ENCODE data around the gene MAGI1.
"Not testable (repeated sequence)": the region's sequence is repeated elsewhere in the genome, so short reads cannot be mapped to it uniquely, and the experiment has no call there.

MAGI1 gene

DNA sequence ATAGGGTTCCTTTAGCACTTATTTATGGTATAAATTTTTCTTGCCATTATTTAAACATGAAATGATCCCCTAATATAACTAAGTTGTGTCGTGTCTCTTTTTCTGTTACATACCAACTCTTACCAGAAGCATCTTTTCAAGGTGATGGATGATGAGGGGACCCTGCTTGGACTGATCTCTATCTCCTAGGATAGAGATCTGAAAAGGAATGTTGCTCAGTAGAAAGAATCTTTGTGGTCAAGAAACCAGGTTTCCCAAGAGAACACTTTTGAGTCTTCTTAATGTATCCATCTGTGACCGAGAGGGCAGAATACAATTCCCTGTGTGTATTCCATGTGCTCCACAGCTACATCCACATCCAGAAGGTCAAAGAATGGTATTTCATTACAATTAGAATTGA lies 409.7 kb downstream of the MAGI1 start:
- no peak for DNase-seq (ENCODE audit: low read depth in 3 of 3)

DNA sequence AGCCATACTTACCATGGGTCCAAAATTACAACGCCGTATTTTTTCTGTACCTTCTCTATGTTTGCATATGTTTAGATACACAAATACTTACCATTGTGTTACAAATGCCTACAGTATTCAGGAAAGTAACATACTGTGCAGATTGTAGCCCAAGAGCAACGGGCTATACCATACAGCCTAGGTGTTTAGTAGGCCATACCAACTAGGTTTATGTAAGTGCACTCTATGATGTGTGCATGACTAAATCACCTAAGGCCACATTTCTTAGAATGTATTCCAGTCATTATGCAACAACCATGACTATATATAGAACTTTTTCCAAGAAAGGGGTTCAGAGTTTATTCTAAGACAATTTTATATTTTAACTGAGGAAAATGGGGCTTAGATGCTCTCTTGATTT lies 411.7 kb downstream of the MAGI1 start:
- no peak for DNase-seq (ENCODE audit: low read depth in 3 of 3)

DNA sequence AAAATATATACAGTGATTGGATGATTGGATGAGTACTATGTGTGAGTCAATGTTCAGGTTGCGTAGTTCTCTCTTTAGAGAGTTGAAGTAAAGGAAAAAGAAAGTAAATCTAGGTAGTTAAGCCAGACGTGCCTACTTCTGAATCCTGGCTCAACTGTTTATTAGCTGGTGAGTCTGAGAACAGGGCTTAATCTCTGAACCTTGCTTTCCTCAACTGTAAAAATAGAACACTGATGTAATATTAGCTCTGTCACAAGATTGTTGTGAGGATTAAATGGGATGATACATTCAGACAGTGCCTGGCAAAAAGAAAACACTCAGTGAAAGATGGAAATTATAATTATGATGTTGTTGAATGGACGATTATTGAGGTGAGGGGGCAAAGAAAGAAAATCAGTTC lies 413.4 kb downstream of the MAGI1 start:
- DNase-seq (ENCODE audit: low read depth in 3 of 3): no peak

DNA sequence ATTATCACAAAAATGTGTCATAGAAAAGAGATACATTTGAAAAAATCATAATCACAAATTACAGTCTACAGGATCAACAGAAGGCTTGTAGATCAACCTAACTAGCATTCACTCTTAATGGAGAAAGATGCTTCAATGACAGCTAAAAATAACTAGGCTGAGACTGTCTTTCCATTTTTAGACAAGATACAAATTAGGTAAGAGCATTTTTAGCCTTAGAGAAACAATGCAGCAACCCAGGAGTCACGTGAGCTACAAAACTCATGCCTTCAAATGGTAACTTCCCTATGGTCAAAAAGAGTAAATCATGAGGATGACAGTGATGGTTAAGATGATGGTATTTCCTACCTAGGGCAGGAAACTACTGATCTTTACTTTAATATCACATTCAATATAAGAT lies 415.4 kb downstream of the MAGI1 start:
- no peak for DNase-seq (ENCODE audit: low read depth in 3 of 3)

DNA sequence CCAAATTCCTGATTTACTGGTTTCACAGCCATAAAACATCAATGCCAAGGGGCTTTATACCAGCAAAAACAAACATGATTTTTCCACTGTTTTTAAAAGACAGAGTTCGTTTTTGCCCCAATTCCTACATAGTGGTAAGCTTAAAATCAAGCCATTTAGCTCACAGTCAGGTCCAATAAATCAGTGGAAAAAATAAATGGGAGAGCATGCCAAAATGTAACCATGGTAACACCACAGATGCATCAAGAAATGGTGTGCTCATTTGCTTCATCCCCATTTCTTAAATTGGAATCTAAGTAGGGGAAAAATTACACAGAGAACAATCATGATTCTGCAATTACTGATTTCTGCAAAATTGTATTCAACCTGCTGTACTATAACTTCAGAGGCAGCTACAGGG lies 418.8 kb downstream of the MAGI1 start:
- DNase-seq (ENCODE audit: low read depth in 3 of 3): no peak

DNA sequence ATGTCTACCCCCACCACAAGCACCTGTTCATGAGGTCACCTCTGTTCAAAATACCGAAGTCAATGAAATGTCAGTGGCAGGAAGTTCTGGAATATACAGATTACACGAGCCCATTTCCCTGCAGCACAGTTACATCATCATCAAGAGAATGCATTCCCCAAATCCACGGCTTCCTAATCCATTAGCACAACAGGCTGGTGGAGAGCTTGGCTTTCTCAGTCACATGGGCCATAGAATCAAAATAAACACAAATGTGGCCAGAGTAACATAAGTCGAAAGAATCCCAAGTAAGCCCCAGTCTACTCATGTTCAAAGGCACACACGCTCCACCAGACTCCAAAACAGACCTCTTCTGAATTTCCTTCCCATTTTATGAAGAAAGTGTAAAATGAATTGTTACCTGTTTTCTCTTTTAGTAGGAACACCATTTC lies 419.3 kb downstream of the MAGI1 start:
- no peak for DNase-seq (ENCODE audit: low read depth in 3 of 3)

DNA sequence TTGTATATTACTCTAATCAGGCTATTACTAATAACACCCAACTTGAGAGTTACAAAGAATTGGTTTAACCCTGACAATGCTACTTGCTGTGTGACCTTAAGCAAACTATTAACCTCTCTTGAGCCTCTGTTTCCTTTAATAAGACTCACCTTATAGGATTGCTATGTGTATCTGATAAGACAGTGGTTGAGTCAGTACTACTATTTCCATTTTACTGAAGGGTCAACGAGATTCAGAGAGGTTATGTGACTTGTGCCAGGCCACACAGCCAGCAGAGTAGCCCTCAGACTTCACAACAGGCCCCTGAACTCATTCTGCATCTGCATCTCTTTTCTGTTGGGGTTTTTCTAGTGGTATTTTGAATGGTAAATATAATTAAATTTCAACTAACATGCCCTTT lies 420.1 kb downstream of the MAGI1 start:
- DNase-seq (ENCODE audit: low read depth in 3 of 3): no peak

DNA sequence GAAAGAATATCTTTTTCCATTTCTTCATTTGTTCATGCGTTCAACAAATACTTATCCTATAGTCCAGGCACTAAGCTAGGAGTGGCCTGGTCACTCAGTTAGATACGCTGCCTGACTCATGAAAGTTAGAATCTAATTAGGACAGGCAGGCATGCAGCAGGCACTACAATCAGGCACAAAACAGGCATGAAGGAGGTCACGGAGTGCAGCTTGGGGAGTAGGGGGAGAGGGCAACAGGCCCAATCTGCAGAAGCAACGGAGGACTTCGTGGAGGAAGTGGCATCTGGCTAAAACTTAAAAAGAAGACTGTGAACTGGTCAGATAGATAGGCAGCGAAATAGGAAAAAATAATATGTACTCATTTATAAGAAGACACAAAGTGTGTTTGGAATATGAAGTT lies 420.9 kb downstream of the MAGI1 start:
- DNase-seq (ENCODE audit: low read depth in 3 of 3): no peak

DNA sequence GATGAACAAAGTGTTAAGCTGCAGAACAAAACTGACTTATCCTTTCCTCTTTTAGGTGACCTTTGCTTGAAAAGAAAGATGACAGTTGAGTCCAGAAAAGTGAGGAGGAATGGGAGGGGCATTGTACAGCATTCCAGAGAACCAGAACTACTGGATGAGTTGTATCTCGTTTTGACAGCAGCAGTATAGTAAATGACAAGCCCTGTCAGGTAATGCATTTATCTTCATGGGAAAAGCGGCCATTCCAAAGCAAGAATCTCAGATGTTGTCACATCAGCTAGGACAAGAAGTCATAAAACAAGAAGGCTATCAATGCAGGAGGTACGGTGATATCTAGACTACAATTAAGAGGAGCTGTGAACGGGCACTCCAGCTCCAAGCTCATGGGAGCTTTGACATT lies 421.5 kb downstream of the MAGI1 start:
- no peak for DNase-seq (ENCODE audit: low read depth in 3 of 3)

DNA sequence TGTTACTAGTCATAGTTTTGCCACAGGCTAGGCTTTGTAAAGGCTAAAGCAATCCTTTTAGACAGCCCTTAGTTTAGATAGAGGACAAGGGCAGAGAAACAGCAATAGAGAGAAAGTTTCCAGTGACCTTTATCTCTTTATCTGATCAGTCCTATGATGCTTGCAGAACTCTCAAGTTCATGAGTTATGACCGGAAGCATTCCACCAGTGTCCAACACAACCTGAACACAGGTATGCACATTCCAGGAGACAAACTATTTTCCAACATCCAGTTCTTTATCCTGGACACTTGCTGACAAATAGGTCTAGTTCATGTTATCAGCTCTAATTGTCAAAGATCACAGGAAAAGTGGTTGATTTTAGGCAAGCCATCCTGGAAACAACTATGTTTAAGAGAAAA lies 422.2 kb downstream of the MAGI1 start:
- DNase-seq (ENCODE audit: low read depth in 3 of 3): no peak

DNA sequence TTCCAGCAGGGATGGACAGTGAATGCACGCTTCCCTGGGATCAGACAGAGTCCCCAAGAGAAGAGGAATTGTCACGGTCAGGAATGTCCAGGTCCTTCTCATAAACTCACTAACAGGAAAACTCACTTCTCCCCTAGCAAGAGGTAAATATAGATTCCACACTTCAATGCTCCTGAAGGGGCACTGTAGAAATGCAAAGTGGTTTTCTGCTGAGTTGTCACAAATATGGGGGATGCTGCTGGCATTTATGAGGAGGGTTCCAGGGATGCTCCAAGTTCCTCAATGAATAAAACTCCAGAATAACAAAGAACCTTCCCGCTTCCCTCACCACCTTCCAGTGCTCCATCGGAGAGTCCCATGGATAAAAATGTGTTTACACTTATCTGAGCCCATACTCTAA lies 423.4 kb downstream of the MAGI1 start:
- no peak for DNase-seq (ENCODE audit: low read depth in 3 of 3)

DNA sequence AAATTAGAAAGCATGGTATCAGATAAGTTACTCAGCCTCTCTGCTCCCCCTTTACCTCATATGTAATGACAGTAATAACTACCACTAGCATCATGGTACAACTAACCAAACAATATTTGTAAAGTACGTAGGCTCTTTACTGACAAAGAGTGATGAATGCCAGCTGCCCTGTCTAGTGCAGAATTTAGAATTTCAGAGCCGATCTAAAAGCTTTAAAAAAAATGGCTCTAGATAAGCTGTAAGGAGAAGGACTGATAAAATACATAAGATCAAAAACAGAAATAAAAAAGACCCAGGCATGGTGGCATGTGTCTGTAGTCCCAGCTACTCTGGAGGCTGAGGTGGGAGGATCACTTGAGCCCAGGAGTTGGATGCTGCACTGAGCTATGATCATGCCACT lies 424.1 kb downstream of the MAGI1 start:
- no peak for DNase-seq (ENCODE audit: low read depth in 3 of 3)

DNA sequence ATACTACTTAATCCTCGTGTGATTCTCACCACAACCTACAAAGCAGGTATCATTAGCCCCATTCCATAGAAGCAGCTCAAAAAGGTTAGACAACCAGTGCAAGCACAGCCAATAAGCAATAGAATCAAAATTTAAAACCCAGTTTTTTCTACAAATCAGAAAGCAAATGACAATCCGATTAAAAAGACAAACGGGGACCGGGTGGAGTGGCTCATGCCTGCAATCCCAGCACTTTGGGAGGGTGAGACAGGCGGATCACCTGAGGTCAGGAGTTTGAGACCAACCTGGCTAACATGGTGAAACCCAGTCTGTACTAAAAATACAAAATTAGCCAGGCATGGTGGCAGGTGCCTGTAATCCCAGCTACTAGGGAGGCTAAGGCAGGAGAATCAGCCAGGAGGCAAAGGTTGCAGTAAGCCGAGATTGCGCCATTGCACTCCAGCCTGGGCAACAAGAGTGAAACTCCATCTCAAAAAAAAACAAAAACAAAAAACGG lies 430.7 kb downstream of the MAGI1 start:
- not testable (repeated sequence) for DNase-seq (ENCODE audit: low read depth in 3 of 3)

DNA sequence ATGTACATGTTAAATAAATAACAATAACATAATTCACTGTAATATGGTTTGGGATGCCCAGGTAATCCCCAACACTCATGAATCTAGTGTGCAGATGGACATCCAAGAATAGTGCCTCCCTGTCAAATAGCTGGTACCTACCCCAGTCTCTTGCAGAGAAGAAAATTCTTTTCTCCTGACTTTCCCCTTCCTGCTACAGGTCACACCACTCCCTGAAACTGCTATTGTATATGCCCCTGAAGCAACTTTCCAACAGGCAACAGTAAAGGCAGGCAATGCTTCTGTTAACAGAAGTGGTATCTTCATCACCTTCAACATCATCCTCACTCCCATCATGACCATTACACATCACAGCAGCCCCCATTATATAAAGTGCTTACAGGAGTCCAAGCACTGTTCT lies 431.6 kb downstream of the MAGI1 start:
- no peak for DNase-seq (ENCODE audit: low read depth in 3 of 3)

DNA sequence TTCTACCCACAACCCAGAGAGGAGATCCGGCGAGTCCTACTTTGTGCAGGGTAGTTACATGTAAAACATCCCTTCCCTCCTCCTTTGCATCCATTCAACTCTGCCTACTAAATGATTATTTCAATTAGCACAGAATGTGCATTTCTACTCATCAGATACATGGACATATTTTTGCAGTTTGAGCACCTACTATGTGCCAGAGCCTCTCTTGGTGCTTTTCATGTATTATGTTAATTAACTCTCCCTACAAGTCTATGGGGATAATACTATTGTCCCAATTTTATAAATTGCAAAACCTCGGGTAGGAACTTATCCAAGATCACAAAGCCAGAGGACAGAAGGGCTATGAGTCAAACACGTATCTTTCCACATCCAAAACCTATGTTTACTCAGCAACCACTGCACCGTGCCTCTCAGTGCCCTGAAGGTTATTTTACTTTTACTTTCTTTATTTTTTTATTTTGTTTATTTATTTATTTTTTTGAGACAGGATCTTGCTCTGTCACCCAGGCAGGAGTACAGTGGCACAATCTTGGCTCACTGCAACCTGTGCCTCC lies 432.8 kb downstream of the MAGI1 start:
- DNase-seq (ENCODE audit: low read depth in 3 of 3): no peak

DNA sequence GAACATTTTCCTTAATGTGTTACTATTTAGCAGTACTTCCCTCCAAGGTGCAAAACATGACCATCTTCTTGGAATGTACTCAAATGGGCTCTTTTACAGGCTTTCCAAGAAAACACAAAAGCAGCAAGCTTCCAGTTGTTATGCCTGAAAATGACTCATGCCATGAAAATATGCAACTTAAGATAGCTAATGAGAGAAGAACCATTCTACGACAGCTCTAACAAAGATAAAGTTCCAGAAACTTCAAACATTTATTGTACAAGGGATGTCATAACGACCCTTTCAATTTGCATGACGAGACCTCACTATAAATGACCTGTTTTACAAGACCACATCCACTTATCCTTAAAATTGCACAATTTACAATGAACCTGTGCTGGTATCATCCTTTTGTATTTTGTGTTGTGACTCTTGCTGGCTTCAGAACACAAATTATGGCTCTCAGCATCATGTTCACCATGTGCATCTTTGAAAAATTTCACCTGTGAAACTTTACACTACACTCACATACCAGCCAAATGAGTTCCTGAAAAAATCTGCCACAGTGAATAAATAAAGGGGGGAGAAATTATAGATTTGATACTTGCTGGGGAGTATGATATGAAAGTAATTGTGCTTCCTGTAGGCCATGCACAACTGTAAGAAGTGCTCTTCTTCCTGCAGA lies 433.7 kb downstream of the MAGI1 start:
- DNase-seq (ENCODE audit: low read depth in 3 of 3): no peak

DNA sequence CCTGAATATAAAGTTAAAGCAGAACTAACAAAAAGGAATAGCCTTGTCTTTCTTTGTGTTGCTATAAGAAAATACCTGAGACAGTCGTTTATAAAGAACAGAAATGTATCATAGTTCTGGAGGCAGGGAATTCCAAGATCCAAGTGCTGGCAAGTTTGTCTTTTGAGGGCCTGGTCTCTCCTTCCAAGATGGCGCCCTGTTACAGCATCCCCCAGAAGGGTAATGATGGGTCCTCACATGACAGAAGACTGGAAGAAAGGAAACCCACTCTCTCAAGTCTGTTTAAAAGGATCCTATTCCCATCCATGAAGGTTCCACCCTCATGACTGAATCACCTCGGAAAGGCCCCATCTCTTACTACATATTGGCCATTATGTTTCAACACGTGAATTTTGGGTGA lies 435.1 kb downstream of the MAGI1 start:
- DNase-seq (ENCODE audit: low read depth in 3 of 3): no peak

DNA sequence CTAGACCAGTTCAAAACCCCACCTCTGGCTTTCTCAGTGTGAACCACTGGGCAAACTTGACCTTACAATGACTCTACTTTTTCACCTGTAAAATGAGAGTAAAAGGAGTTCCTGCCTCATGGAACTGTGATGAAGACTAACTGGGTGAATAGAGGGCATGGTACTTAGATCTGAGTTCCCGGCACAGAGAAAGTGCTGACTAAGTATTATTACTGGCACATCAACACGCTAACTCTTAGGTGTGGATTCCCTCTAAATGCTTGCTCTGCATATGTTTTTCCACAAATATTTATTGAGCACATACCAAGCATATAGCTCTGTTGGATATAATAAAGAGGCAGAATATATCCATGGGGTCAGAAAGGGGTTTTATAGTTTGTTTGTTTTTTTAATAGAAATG lies 437.8 kb downstream of the MAGI1 start:
- DNase-seq (ENCODE audit: low read depth in 3 of 3): no peak

DNA sequence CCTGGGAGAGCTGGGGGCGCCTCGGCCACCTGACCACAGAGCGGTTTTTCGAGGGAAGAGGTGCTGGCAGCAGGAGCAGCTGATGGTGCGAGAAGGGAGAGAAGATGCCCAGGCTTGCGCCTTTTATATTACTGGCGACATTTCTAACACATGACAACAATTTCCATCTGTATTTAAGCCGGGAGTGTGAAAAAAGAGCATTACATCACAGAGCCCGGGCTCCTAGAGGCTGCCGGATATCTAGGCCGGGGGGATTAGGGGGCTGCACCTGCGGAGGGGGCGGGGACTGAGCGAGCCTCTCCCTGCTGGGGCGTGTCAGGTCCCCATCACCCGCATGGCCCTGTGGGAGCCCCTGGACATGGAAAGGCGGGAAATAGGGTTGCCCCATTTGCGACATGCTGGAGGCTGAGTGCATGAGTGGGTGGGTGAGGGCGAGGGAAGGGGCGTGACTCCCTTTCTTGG lies 440.7 kb downstream of the MAGI1 start:
- DNase-seq (ENCODE audit: low read depth in 3 of 3): no peak

DNA sequence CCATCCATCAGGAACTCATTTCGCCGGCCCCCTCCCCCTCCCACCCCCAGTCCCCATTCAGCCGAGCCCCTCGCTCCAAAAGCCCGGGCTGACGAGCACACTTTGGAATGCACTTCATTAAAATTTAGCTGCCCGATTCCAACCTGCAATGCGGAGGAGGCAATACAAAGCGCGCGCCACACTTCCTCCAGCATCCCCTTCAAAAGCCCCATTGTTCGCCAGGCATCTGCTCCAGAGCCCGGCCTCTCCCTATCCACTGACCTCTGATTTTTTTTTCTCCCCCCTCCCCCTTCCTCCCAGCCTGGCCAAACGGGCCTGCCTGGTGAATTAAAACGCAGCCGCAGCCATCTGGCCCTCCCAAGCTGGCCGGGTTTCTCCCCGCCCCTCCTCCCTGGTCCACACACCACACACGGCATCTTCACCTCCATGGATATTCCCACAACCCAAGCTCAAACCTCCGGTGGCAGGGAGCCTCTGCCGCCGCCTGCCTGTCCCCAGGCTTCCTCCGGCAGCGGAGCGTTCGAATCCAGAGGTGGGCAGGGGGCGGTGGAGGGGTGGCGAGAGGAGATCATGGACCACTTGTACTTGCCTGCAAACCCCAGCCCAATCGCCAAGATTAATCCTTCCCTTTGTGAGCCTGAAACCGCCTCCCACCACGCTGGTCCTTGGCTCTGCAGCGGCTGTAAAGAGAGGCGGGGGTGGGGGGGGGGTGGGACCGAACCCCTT lies 441.3 kb downstream of the MAGI1 start:
- DNase-seq (ENCODE audit: low read depth in 3 of 3): no peak

DNA sequence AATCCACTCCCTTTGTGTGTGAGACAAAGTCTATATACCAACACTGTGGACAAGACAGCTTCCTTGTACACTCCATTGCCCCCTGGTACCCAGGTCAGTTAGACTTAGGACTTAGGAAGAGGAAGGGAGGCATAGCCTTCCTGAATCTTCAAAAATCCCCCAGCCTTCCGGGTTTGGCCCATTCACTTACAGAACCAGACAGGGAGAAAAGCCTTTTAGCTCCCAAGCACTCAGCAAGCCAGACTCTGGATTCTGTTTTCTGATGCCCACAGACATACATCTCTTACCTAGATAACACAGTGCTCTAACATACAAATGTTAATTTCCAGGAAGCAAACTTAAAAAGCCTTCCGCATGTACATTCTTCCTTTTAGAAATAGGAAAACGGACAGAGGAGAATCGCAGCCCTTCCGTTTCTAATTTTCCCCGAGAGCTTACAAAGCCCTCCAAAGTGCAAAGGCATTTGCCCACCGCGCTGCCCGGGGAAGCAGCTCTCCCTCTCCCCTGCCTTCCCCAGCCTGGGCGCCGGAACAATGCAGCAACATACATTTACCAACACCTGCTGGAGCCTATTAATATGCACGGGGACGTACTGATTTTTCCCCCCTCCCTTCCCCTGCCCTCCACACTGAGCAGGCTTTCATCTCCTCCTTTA lies 442.0 kb downstream of the MAGI1 start:
- DNase-seq (ENCODE audit: low read depth in 3 of 3): no peak

DNA sequence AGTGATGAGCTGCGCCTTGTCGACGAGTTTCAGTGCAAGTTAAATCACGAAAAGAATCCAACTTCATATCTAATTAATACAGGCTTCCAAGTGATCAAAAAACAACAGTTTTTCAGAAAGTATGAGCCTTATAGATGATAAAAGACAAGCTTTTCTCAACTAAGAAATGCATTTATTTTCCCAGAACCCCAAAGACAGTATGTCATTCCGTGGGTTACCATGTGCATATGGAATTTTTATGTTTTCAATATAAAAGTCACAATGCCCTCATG lies 442.8 kb downstream of the MAGI1 start:
- no peak for DNase-seq (ENCODE audit: low read depth in 3 of 3)
